Stimulated activated CD4-positive, alpha-beta T cell treated with anti-CD3 and anti-CD28 coated beads, Interleukin-2, amount 100 ng/mL, for 48 hours (primary cell): ENCODE measurements around the gene HEXIM1.

Experiments
- DNase-seq, 2 donors: peaks; one replicate each; pipeline ENCODE4 v3.0.0-alpha.2; 2020

HEXIM1 gene

GRCh38 chr17:45175759-45176115, 27.5 kb downstream of the HEXIM1 start:
- DNase-seq = no peak

GRCh38 chr17:45177563-45177962, 29.3 kb downstream of the HEXIM1 start:
- no peak for DNase-seq

- no peak for DNase-seq
Measured at GRCh38 chr17:45184144-45184543, 35.9 kb downstream of the HEXIM1 start.

GRCh38 chr17:45186801-45187354, 38.6 kb downstream of the HEXIM1 start:
- no peak for DNase-seq

GRCh38 chr17:45189009-45189408, 40.7 kb downstream of the HEXIM1 start:
- no peak for DNase-seq

DNA sequence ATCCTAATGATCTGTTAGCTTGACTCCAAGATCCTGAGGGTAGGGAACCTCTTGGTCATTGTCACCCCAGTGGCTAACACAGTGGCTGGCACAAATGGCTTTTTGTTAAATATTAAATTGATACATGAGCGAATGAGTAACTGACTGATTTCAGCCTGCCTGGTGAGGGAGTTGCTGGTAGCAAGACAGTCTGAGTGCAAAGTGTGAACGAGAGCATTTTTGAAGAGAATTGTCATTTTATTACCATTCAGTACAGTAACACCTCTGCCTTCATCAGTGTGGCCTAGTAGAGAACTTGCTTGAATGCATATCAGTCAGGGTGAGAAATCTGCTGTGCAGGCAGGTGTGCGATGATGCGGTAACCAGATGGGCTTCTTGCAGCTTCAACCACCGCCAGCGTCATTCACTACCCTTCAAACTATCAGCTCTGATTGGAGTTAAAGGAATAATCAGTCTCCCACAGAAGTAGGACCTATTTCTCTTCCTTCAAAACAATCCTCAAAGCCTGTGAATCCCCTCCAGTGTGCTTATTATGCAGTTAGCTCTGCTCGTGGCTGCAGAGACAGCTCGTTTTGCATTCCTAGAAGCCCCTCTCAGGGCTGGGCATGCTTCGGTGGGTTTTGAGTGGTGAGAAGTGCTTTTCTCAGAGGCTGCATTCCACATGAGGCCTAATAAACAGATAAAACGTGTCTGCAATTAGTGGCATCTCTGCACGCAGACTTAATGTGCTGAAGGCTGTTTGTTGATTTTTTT, 42.4 kb downstream of the HEXIM1 start:
- no peak for DNase-seq

DNA sequence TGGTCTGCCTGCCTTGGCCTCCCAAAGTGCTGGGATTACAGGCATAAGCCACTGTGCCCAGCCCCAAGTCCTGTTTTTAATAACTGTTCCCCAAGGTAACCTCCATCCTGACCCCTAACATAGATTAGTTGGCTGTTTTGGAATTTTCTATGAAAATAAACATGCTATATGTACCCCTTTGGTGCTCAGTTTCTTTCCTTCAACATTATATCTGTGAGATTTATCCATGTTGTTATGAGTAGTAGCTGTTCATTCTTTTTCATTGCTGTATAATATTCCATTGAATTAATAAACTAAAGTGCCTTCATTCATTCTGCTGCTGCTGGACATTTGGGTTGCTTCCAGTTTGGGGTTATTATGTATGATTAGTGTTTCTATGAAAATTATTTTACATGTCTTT, 47.1 kb downstream of the HEXIM1 start:
- DNase-seq = no peak

DNA sequence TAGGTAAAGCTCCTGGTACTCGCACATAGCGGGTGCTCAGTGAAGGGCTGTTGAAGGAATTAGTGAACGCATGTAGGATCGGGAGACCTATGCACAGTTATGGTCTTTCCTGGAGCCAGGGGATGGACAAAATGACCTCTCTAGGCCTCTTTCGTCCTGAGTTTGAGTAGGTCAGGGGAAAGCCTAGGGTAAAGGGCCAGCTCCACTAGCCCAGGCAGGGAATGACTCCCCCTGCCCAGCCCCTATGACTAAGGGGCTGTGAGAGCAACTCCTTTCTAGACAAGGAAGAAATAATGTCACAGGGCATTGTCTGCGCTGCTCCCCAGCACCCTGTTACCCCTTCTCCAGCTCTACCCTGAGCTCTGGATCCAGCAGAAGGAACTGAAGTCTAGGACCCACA, 48.8 kb downstream of the HEXIM1 start:
- DNase-seq = no peak

- peak; percentile 95 to 96 for DNase-seq
Measured at GRCh38 chr17:45197555-45198334, 49.5 kb downstream of the HEXIM1 start.

DNA sequence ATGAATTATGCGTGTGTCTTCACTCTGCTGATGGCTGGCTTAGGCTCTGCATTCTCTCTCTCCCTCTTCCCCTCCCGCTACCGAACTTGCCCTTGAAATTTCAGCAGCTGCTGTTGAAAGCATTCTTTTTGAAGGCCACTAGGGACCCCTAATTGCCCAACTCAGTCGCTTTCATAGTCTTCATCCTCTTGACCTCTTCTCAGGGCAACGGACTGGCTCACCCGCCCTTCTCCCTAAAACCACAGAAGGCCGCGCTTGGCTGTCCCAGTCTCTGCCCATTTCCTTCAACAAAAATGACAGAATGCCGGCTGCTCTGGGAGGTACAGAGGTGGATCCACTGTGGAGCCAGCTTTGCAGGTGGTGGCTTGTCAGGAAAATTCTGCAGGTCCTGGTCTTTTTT, 52.4 kb downstream of the HEXIM1 start:
- no peak for DNase-seq

GRCh38 chr17:45201457-45201856, 53.2 kb downstream of the HEXIM1 start:
- no peak for DNase-seq
